ENCODE data around the gene XPR1.
"Not testable (repeated sequence)": the region's sequence is repeated elsewhere in the genome, so short reads cannot be mapped to it uniquely, and the experiment has no call there.

Gene XPR1

DNA sequence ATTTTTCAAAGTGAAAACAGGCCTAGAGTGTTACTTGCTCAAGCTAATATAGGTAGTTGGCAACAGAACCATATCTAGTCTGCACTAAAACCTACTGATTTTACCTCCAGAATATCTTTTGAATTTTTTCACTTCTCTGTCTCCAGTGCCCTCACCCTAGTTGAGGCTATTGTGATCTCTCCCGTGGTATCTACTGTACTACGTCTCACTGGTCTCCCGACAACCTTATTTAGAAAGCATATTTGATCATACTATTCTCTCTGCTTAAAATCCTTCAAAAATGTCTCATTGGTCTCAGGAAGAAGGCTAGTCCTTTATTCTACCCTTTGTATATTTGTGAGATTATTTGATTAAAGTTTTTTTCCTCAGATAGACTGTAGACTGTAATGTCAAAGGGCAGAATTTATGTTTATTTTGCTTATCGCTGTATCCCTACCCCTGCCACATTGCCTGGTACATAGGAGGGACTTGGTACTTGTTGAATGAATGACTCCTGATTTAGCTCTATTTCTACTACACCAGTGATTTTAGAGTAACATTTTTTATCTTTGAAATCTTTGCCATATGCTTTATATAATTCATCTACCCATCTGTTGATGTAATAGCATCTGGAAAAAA is 145.4 kb downstream of the XPR1 start:
- no peak for DNase-seq (ENCODE audit: extremely low read depth in 1 of 2, low read depth in 1 of 2)

DNA sequence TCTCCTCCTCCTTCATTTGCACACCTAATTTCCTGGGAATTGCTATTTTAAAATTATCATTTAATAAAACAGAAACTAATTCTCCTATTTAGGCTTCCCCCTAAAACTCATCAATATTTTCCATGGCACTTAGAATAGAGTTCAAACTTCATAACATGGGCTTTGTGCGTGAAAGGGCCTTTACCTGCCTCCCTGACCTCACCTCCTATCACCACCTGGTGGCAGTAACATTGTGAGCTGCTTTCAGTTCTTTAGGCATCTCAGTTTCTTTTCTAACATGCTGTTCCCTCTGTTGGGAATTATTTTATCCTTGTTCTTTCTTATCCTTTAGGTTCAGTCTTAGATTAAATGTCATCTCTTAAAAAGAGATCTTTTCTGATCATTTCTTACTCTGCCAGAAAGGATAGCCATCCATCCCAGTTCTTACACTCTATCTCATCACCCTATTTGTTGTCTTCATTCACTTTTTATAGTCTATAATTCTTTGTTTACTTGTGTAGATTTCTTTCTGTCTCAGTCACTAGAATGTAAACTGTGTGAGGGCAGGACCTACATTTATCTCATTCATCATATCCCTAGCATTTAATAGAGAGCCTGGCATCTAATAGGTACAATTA is 147.1 kb downstream of the XPR1 start:
- DNase-seq (ENCODE audit: extremely low read depth in 1 of 2, low read depth in 1 of 2) = no peak

DNA sequence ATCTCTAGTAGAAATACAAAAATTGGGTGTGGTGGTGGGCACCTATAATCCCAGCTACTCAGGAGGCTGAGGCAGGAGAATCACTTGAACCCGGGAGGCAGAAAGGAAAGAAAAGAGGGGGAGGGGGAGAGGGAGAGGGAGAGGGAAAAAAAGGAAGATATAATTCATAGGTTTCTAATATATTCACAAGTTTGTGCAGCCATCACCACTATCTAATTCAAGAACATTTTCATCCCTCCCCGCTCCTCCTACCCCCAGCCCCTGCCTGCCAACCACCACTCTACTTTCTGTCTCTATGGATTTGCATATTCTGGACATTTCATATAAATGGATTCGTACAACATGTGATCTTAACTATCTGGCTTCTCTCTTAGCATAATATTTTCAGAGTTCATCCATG is 147.8 kb downstream of the XPR1 start:
- DNase-seq (ENCODE audit: extremely low read depth in 1 of 2, low read depth in 1 of 2) = no peak

DNA sequence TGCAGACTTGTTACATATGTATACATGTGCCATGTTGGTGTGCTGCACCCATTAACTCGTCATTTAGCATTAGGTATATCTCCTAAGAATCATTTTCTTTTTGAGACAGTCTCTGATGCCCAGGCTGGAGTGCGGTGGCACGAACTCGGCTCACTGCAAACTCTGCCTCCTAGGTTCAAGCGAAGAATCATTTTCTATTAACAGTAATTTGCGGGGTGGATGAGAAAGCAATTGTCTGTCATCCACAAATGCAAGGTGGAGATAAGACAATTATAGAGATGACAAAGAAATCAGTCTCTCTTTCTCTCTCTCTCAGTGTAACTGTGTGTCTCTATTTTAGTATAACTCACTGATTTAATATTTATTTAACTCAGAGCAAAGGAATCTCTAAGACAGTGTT is 149.9 kb downstream of the XPR1 start:
- DNase-seq (ENCODE audit: extremely low read depth in 1 of 2, low read depth in 1 of 2) = no peak

DNA sequence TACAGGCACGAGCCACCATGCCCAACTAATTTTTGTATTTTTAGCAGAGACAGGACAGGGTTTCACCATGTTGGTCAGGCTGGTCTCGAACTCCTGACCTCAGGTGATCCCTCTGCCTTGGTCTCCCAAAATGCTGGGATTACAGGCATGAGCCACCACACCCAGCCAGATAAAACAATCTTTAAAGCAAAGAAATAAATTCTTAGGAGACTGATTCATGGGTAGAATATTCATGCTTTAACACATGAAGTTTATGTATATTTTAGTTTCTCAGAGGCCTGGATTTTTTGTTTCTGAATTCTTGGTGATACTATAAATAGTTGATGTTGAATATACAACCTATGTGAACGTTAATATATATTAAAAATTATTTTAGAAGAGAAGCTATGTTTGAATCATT is 153.5 kb downstream of the XPR1 start:
- no peak for DNase-seq (ENCODE audit: extremely low read depth in 1 of 2, low read depth in 1 of 2)

DNA sequence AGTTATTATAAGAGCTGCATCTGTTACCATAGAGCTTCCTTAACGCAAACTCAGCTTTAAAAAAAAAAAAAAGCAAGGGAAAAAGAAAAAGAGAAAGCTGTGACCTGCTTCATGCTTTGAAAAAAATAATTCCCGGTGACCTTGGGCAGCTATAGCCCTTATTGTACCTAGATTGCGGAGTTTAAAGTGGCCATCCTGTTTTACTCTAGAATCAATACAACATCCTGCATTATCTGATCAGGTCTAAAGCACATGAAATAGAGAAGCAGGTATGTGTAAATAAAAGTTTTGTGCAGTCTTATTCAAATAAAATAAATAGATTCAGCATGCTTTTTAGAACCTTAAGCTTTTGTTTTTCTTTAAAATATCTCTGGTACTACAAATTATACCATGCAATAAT is 154.1 kb downstream of the XPR1 start:
- no peak for DNase-seq (ENCODE audit: extremely low read depth in 1 of 2, low read depth in 1 of 2)

DNA sequence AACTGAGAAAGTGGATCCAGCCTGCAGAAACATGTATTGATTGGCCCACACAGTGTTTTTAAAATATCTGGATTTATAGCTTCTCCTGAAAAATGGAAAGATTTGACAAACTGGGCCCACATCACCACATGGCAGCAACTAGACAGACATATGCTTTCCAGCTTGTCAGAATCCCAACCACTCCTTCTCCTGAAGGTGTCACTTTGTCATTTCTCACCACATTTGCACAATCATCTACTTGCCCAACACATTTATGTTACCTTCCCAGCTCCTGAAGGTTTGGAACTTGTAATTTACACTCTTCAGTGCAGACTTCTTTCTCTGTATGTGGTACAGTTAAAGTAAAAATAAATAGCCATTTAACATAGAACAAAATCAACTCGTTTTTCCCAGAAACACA is 154.8 kb downstream of the XPR1 start:
- DNase-seq (ENCODE audit: extremely low read depth in 1 of 2, low read depth in 1 of 2) = no peak

DNA sequence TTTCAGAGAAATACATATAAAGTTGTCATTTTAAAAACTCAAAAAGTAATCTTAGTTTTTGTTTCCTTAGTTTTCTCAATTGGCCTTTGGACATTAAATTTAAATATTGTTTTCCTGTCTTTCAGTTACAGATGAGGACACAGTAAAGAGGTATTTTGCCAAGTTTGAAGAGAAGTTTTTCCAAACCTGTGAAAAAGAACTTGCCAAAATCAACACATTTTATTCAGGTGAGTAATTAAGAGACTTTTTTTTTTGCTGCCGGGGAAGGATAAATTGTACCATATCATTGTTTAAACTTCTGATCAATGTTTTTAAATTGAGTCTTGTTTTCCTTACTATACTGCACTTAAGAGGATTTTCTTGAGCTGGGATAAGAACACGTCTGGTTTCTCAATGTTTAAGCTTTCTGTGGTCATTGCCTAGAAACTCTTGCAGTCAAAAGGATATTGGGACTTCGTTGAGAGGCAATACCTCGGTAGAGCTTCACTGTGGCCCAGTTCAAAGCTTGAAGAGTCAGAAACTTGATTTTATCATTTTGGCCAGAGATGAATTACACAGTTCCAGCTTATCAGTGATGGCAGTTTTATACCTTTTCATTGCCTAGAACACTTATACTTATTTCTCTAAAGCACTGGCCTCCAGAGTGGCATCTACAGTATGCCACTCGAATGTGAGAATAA is 155.9 kb downstream of the XPR1 start:
- no peak for DNase-seq (ENCODE audit: extremely low read depth in 1 of 2, low read depth in 1 of 2)

DNA sequence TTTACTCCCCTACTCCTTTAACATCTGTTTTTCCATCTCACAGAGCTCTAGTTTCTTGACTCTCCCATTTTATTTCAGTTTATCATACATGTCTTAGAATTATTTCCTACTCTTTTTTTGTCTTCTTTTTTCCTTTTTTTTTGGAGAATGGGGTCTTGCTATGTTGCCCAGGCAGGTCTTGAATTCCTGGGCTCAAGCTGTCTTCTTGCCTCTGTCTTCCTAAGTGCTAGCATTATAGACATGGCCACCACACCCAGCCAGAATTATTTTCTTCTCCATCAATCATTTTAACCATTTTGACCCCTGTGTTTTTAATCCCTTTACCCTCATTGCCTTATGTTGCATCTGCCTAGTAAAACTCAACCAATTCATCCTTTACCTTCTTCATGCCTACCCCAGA is 157.6 kb downstream of the XPR1 start:
- DNase-seq (ENCODE audit: extremely low read depth in 1 of 2, low read depth in 1 of 2) = no peak

DNA sequence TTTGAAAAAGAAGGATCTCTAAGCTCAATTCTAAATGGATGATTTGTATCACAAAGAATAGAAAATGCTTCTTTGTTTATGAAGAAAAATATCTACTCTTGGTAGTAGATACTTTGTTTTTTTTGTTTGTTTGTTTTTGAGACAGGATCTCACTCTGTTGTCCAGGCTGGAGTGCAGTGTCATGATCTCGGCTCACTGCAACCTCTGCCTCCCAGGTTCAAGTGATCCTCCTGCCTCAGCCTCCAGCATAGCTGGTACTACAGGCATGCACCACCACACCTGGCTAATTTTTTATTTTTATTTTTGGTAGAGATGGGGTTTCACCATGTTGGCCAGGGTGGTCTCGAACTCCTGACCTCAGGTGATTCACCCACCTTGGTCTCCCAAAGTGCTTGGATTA is 159.3 kb downstream of the XPR1 start:
- DNase-seq (ENCODE audit: extremely low read depth in 1 of 2, low read depth in 1 of 2) = not testable (repeated sequence)

DNA sequence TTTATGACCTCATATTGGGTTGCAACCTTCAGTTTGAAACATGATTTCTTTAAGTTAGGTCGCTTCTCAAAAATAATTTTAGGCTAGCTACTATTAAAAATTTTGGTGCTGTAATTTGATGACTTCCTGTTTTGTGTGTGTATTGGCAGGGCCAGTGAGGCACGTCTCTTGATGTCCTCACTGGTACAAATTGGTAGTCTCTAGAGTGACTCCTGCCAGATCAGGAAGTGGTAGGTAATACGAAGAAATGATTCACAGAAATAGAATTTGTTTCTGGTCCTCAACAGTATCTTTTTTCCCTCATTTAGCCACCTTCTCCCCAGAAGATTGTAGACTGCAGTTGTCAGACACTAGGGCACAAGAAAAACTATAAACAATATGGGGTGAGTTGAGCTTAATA is 160.0 kb downstream of the XPR1 start:
- no peak for DNase-seq (ENCODE audit: extremely low read depth in 1 of 2, low read depth in 1 of 2)

DNA sequence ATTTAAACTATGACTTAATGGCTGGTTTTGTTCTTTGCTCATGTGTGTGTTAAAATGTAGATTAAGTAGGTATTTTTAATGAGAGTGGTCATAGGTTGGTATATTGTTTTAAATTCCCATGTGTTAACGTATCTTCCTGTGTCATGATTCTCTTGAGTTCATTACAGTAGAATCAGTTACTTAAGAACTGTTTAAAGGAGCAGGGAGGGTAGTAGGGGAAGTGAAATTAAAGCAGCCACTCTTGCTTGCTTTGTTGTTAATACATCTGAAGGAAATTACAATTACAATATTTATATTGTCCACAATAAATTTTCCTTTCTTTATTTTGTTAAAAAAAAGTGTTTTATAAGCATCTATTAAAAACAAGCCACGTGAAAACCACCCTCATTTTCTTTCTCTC is 161.6 kb downstream of the XPR1 start:
- DNase-seq (ENCODE audit: extremely low read depth in 1 of 2, low read depth in 1 of 2) = no peak

DNA sequence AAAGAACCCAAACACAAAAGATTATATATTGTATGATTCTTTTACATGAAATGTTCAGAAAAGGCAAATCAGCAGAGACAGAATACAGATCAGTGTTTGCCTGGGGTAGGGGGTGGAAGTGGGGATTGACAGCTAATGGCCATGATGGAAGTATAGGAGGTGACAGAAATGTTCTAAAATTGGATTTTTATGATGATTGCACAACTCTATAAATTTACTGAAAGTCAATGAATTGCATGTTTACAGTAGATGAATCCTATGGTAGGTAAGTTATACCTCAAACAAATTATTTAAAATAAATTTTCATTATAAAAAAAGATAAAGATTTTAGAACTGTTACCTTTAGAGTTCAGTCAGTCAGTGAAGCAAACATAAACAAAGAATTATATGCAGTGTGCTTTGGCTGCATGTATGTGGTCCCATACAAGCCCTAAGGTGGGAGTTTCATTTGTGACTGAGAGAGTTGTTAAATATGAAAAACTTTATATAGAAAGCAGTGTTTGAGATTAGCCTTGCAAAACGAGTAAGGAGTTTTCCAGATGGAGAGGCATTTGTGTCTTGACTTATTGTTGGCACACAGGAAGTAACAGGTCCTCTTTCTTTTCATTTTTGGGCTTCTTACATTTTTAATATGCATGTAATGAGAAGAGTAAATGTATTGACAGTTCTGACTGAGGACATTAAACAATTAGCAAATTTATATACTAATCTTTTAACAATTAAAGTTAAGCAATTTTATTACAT is 165.2 kb downstream of the XPR1 start:
- DNase-seq (ENCODE audit: extremely low read depth in 1 of 2, low read depth in 1 of 2) = no peak

DNA sequence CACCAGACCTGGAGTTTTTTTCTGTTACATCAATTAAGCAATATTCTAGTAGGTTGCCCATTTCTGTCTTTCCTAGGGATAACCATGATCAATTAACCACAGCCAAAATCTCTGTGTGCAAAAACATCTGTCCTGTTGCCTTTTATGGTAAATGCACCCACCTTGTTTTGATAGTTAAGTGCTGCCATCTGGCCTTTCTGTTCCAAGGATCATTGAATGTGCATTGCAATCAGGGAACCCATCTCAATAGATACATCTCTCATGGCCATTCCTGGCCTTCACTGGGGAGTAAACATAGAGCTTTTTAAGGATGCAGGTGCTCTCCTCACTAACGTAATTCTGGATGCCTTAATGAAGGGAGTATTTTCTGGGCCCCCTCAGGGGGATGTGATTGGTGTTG is 169.1 kb downstream of the XPR1 start:
- no peak for DNase-seq (ENCODE audit: extremely low read depth in 1 of 2, low read depth in 1 of 2)

DNA sequence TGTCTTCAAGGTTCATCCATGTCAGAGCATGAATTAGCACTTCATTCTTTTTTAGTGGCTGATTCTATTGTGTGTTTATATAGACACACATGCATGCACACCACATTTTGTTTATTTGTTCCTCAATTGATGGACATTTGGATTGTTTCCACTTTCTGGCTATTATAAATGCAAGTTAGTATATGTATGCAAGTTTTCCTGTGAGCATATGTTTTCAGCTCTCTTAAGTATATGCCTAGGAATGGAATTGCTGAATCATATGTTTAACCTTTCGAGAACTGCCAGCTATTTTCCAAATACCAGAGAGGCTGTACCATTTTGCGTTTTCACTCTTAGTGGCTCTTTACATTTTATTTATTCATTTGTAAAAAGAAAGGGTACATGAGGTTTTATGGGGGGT is 171.0 kb downstream of the XPR1 start:
- DNase-seq (ENCODE audit: extremely low read depth in 1 of 2, low read depth in 1 of 2) = no peak

DNA sequence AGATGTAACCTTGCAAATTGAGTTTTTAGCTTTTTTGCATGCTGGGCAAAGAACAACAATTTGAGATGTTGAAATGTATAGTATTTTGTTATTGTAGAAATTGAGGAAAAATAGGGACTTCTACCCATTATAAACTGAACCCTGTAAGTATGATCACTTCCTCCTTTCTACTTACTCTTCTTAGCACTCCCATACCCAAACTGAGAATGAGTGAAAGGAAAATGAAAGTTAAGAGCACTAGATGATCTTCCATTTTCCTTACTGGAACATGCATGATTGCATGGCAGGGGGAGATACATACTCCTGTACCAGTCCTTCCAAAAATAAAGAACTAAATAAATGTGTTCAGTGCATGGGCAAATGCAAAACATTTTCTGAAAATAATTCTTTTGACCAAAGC is 173.5 kb downstream of the XPR1 start:
- DNase-seq (ENCODE audit: extremely low read depth in 1 of 2, low read depth in 1 of 2) = no peak

DNA sequence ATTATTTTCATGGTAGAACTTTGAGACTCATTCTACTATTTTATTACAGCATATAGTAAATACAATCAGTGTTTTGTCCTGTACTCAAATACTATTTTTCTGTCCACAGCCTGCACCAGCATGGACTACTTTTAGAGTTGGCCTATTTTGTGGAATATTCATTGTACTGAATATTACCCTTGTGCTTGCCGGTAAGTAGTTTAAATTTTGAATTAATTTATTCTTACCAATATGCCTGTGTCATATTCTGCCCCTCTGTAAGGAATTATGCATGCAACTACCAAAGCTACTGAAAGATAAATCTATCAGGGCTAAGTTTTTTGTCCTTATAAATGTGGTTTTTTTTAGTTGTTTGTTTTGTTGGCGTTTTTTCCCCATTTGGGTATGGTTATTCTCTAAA is 179.5 kb downstream of the XPR1 start:
- DNase-seq (ENCODE audit: extremely low read depth in 1 of 2, low read depth in 1 of 2) = no peak

DNA sequence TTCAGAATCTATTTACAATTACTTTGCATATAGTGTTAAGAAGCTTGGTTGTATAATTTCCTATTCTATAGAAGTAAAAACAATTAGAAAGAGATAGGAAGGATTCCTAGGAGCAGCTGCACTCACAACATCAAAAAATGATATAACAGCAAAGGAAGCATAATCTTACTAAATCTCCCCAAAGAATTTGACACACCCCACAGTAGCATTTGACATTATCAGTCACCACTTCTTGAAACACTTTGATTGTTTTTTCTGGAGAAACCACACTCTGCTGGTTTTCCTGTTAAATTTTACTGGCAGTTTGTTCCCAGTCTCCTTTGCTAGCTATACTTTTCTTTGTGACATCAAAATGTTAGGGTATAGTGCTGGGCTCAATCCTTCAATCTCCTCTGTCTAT is 180.1 kb downstream of the XPR1 start:
- DNase-seq (ENCODE audit: extremely low read depth in 1 of 2, low read depth in 1 of 2) = no peak

DNA sequence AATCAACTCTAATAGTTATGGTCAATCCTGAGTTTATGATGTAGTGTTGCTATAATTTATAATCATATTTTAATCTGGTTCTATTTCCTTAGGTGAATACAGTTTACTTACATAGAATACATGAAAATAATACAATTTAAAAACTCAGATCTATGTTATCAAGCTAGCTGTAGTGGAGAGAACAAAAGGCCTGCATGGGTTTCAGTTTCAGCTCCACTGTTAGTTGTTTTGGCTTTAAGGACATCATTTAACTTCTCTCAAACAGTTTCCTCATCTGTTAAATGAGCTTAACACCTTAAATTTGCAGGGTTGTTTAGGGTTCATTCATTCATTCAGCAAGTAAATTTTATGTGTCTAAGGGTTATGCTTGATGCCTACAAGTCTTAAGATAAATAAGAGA is 182.4 kb downstream of the XPR1 start:
- DNase-seq (ENCODE audit: extremely low read depth in 1 of 2, low read depth in 1 of 2) = no peak

DNA sequence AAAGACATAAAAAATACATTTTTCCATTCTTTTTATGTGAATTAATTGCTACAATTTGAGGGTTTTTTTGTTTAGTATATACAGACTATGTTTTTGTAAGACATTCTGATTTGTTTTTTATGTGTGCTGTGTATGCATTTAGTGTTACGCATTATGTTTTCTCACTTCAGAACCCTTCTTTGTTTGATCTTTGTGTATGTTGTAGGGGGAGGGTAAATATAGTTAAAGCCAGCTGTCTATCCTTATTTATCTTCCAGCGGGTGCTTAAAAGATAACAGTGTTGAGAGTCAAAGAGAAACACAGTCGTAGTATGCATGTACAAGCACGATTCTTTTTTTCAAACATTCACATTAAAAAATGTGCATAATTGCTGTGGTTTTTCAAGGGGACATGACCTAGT is 183.4 kb downstream of the XPR1 start:
- DNase-seq (ENCODE audit: extremely low read depth in 1 of 2, low read depth in 1 of 2) = no peak

DNA sequence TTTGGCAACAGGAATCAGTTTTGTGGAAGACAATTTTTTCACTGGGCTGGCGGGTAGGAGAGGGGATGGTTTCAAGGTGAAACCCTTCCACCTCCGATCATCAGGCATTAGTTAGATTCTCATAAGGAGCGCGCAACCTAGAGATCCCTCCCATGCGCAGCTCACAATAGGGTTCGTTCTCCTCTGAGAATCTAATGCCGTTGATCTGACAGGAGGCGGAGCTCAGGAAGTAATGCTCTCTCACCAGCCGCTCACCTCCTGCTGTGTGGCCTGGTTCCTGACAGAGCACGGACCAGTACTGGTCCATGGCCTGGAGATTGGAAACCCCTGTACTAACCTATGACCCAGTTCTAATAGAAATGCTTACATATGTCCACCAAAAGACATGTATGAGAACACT is 184.3 kb downstream of the XPR1 start:
- DNase-seq (ENCODE audit: extremely low read depth in 1 of 2, low read depth in 1 of 2) = no peak

DNA sequence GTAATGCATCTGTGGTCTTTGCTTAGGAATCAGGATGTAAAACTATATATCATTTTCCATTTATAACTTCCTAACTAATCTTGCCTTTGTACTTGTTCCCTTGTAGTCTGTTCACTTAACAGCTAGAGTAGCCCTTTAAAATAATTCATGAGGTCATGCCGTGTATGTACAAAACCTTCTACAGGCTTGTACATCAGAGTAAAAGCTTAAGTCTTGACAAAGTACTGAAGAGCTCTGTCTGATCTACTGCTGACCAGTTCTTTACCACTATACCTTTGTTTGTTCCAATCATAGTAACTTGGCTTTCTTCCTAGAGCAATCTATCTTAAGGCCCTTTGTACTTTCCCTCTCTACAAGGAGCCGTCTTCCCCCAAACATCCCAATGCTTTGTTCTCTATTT is 190.1 kb downstream of the XPR1 start:
- DNase-seq (ENCODE audit: extremely low read depth in 1 of 2, low read depth in 1 of 2) = no peak
